ENCODE results near the gene GRIK5.

Gene GRIK5

GRCh38 chr19:42095142-42095813, 25.3 kb upstream of the GRIK5 start:
- no peak for DNase-seq (ENCODE audit: low spot score)

GRCh38 chr19:42093926-42094325, 23.9 kb upstream of the GRIK5 start:
- DNase-seq (ENCODE audit: low spot score): no peak

GRCh38 chr19:42093505-42093904, 23.5 kb upstream of the GRIK5 start:
- no peak for DNase-seq (ENCODE audit: low spot score)

GRCh38 chr19:42092350-42092749, 22.3 kb upstream of the GRIK5 start:
- no peak for DNase-seq (ENCODE audit: low spot score)

GRCh38 chr19:42091742-42092141, 21.7 kb upstream of the GRIK5 start:
- DNase-seq (ENCODE audit: low spot score): peak; percentile 77

- no peak for DNase-seq (ENCODE audit: low spot score)
Measured at GRCh38 chr19:42091300-42091699, 21.3 kb upstream of the GRIK5 start.

- DNase-seq (ENCODE audit: low spot score): no peak
Measured at GRCh38 chr19:42090672-42091071, 20.7 kb upstream of the GRIK5 start.

- DNase-seq (ENCODE audit: low spot score): no peak
Measured at GRCh38 chr19:42089772-42090171, 19.8 kb upstream of the GRIK5 start.

- no peak for DNase-seq (ENCODE audit: low spot score)
Measured at GRCh38 chr19:42089191-42089750, 19.3 kb upstream of the GRIK5 start.

- DNase-seq (ENCODE audit: low spot score): peak; percentile 81
Measured at GRCh38 chr19:42088471-42089190, 18.6 kb upstream of the GRIK5 start.

GRCh38 chr19:42086770-42087550, 17.0 kb upstream of the GRIK5 start:
- no peak for DNase-seq (ENCODE audit: low spot score)

- DNase-seq (ENCODE audit: low spot score): no peak
Measured at GRCh38 chr19:42086188-42086736, 16.3 kb upstream of the GRIK5 start.

GRCh38 chr19:42083537-42083936, 13.5 kb upstream of the GRIK5 start:
- DNase-seq (ENCODE audit: low spot score): no peak

- peak; percentile 76 for DNase-seq (ENCODE audit: low spot score)
Measured at GRCh38 chr19:42081584-42082203, 11.7 kb upstream of the GRIK5 start.

GRCh38 chr19:42080764-42081375, 10.9 kb upstream of the GRIK5 start:
- no peak for DNase-seq (ENCODE audit: low spot score)

- no peak for DNase-seq (ENCODE audit: low spot score)
Measured at GRCh38 chr19:42079886-42080763, 10.1 kb upstream of the GRIK5 start.

- DNase-seq (ENCODE audit: low spot score): no peak
Measured at GRCh38 chr19:42079276-42079669, 9.3 kb upstream of the GRIK5 start.

GRCh38 chr19:42078538-42079275, 8.7 kb upstream of the GRIK5 start:
- DNase-seq (ENCODE audit: low spot score): no peak

GRCh38 chr19:42078058-42078457, 8.1 kb upstream of the GRIK5 start:
- DNase-seq (ENCODE audit: low spot score): no peak
